ENCODE measurements around the gene SIRT4.

Gene SIRT4

GRCh38 chr12:120316798-120317223, 14.7 kb downstream of the SIRT4 start:
- peak overlapping the region; percentile 16 for H3K9ac ChIP-seq
- H3K79me2 ChIP-seq = no peaks in the 10 kb centered on the region
- TF ChIP-seq CTCF (IDR thresholded peaks at IDR 0.05) = no peak
- H3K27ac ChIP-seq = peak overlapping the region; percentile 84
- H3K4me3 ChIP-seq (ENCODE audit: low read depth, low read length) = peak overlapping the region; percentile 72
- H3K36me3 ChIP-seq (ENCODE audit: control insufficient read depth, insufficient read depth, low read length) = no peaks in the 10 kb centered on the region
- H3K4me1 ChIP-seq = peaks cover 6% of the 10 kb centered on the region
- no peaks in the 10 kb centered on the region for H3K9me3 ChIP-seq (ENCODE audit: control insufficient read depth, low read length)
- H3K4me2 ChIP-seq (ENCODE audit: low read length) = peak overlapping the region; percentile 92
- peak overlapping the region; percentile 89 for H2AFZ ChIP-seq
- H3K27me3 ChIP-seq (ENCODE audit: control insufficient read depth, insufficient read depth, low read length) = no peaks in the 10 kb centered on the region

DNA sequence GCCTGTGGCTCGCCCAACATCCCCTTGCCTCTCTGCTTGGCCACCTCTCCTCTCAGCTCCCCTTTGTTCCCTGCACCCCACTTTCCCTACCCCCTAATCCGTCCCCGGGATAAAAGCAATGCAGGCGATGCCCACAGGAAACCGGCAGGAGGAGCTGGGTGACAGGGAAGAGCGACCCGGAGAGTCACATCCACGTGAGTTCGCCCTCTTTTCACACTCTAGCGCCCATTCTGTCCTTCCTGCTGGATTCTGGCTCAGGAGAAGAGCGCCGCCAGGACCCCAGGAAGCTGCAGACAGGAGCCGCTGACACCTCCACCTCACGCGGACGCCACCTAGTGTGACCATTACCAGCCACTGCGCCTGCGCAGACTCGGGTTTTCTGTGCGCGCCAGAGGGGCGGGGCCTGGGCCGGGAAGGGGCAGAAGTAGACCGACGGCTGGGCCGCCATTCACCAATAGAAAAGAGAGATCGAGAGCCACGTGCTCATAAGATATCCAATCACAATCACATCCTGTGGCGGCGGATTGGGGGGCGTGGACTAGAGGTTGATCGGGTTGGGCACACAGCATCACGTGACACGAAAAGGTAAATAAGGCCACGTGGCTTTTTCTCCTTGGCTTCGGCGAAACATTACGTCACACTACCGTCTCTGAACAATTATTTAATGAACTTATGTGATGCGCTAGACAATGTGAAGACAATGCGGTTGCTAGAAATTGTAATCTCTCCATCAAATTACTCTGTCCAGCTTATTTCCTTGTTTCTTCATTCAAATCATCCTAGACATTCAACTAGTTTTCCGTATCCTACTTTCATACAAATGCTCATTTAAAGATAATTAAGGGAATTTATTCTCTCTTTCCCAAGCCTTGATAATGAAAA, 15.3 kb downstream of the SIRT4 start:
- H3K27me3 ChIP-seq (ENCODE audit: control insufficient read depth, insufficient read depth, low read length) = no peaks in the 10 kb centered on the region
- H2AFZ ChIP-seq = peak overlapping the region; percentile 89
- peak overlapping the region; percentile 16 for H3K9ac ChIP-seq
- no peaks in the 10 kb centered on the region for H3K9me3 ChIP-seq (ENCODE audit: control insufficient read depth, low read length)
- TF ChIP-seq CTCF (IDR thresholded peaks at IDR 0.05) = peak; percentile 74
- peaks cover 6% of the 10 kb centered on the region for H3K4me1 ChIP-seq
- peak overlapping the region; percentile 84 for H3K27ac ChIP-seq
- H3K36me3 ChIP-seq (ENCODE audit: control insufficient read depth, insufficient read depth, low read length) = no peaks in the 10 kb centered on the region
- peak overlapping the region; percentile 92 for H3K4me2 ChIP-seq (ENCODE audit: low read length)
- peak overlapping the region; percentile 72 for H3K4me3 ChIP-seq (ENCODE audit: low read depth, low read length)
- H3K79me2 ChIP-seq = no peaks in the 10 kb centered on the region

DNA sequence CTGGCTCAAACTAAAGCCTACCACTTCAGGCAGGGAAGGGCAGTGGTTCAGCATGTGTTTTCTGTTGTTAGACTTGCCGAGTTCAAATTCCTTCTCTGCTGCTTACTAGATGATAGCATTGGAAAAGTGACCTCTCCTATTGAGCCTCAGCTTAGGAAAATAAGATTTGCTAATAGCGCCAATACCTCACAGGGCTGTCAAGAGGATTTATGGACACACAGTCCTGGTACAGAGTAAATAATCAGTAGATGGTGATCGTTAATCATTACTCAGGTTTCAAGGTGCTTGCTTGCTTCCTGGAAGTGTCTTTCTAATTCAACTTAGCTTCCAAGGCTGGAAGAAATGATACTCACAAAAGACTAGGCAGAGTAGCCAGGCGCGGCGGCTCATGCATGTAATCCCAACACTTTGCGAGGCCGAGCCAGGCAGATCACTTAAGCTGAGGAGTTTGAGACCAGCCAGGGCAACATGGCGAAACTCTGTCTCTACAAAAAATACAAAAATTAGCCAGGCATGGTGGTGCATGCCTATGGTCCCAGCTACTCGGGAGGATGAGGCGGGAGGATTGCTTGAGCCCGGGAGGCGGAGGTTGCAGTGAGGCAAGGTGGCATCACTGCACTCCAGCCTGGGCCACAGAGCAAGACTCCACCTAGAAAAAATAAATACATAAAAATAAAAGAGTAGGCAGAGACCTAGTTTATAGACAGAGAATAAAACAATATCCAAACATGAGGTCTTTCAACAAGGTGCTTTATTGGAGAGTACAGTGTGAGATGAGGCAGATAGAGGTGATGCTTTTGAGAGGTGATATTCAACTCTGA, 19.5 kb downstream of the SIRT4 start:
- Histone ChIP-seq H3K4me1 (peaks cover 6% of the 10 kb centered on the region), H3K27ac (no peak overlapping the region), H3K9me3 (ENCODE audit: control insufficient read depth, low read length) (no peaks in the 10 kb centered on the region), H3K36me3 (ENCODE audit: control insufficient read depth, insufficient read depth, low read length) (no peaks in the 10 kb centered on the region), H3K4me3 (ENCODE audit: low read depth, low read length) (no peak overlapping the region), H2AFZ (no peak overlapping the region), H3K9ac (no peak overlapping the region), H3K27me3 (ENCODE audit: control insufficient read depth, insufficient read depth, low read length) (no peaks in the 10 kb centered on the region), H3K79me2 (no peaks in the 10 kb centered on the region), H3K4me2 (ENCODE audit: low read length) (no peak overlapping the region)
- no peak for TF ChIP-seq CTCF (IDR thresholded peaks at IDR 0.05)

DNA sequence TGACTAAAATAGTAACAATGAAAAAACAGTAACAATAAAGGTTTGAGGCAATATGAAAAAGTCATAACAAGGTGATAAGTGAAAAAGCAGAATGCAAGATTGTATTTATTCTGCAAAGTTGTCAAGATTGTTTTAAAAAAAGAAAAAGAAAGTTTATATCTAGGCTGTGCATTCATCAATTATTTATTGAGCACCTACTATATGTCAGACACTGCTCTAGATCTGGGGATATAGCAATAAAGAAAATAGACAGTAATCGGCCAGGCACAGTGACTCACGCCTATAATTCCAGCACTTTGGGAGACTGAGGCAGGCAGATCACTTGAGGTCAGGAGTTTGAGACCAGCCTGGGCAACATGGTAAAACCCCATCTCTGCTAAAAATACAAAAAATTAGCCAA, 21.7 kb downstream of the SIRT4 start:
- Histone ChIP-seq H3K4me1 (no peaks in the 10 kb centered on the region), H2AFZ (no peak overlapping the region), H3K79me2 (no peaks in the 10 kb centered on the region), H3K4me3 (ENCODE audit: low read depth, low read length) (no peak overlapping the region), H3K27ac (no peak overlapping the region), H3K9ac (no peak overlapping the region), H3K9me3 (ENCODE audit: control insufficient read depth, low read length) (no peaks in the 10 kb centered on the region), H3K27me3 (ENCODE audit: control insufficient read depth, insufficient read depth, low read length) (no peaks in the 10 kb centered on the region), H3K4me2 (ENCODE audit: low read length) (no peak overlapping the region), H3K36me3 (ENCODE audit: control insufficient read depth, insufficient read depth, low read length) (no peaks in the 10 kb centered on the region)
- TF ChIP-seq CTCF (IDR thresholded peaks at IDR 0.05) = no peak
